GM20000 (cell line): ENCODE measurements around the gene ARID3A.

ENCODE experiments used
- DNase-seq: peaks from one replicate; pipeline ENCODE4 v3.0.0; 2012; ENCODE audit warnings: low spot score
- TF ChIP-seq, protein P1 (sequence below): IDR thresholded peaks from 2 replicates; pipeline ENCODE4 v1.5.1; 2012; ENCODE audit warnings: mild to moderate bottlenecking, control low read depth; ENCODE audit errors: extremely low read depth, missing control alignments

The ARID3A gene

DNA sequence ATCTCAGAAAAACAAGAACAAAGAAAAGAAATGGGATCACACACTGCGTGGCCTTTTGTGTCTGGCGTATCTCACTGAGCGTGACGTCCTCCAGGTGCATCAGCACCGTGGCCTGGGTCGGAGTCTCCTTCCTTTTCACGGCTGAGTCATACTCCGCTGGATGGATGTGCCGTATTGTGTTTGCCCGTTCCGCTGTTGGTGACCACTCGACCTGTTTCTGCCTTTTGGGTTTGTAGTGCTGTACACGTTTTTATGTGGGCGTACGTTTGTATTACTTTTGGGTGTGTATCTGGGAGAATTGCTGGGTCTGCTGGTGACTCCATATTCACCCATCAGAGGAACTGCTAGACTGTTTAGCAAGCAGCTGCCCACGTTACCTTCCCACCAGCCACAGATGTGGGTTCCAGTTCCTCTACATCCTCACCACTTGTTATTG is 11.4 kb downstream of the ARID3A start:
- DNase-seq: peak; percentile 69
- TF ChIP-seq, protein P1, sequence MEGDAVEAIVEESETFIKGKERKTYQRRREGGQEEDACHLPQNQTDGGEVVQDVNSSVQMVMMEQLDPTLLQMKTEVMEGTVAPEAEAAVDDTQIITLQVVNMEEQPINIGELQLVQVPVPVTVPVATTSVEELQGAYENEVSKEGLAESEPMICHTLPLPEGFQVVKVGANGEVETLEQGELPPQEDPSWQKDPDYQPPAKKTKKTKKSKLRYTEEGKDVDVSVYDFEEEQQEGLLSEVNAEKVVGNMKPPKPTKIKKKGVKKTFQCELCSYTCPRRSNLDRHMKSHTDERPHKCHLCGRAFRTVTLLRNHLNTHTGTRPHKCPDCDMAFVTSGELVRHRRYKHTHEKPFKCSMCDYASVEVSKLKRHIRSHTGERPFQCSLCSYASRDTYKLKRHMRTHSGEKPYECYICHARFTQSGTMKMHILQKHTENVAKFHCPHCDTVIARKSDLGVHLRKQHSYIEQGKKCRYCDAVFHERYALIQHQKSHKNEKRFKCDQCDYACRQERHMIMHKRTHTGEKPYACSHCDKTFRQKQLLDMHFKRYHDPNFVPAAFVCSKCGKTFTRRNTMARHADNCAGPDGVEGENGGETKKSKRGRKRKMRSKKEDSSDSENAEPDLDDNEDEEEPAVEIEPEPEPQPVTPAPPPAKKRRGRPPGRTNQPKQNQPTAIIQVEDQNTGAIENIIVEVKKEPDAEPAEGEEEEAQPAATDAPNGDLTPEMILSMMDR: no peak

DNA sequence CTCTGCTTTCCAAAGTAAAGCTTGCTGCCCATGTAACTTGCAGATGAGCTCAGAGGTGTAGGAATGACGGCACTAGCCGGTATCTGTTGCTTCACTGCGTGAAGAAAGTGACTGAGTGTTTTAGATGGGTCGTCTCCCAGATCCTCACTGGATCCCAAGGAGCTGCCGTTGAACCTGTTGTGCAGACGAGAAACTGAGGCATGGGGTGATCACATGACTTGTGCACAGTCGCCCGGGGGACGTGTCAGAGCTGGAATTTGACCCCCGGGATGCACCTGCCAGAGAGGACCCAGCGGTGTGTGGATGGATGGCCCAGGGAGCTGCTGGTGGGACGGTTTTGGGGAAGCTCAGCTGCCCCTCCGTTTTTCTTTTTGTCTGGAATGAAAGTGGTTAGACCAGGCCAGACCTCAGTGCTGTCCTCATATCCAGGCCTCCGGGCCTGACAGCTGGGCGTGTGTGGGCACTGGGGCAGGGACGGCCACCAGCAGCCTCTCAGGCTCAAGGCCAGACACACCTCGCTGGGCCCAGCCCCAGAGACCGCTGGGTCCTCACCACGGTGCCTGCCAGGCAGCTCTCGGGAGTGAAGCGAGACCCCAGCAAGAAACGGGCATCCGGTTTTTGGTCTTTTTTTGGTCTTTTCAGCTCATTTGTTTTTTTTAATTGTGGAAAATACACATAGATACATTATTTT is 12.5 kb downstream of the ARID3A start:
- TF ChIP-seq, protein P1: no peak
- DNase-seq: no peak

DNA sequence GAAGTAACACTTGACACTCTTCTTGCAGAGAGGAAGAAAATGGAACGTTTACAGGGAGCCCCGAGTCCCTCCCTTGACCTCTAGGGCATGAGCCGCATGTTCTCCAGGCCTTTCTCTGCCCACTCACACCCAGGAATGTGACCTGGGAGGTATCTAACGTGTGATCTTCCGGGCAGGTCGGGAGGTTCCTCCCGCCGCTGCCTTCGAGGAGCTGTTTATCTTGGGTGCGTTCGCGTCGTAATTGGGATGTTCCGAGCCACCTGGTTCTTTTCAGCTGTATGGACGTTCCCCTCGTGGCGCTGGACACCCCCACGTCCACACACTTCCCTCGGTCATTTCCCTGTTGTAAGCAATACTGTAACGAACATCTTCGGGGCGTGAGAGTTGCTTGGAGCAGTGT is 13.6 kb downstream of the ARID3A start:
- TF ChIP-seq, protein P1: no peak
- DNase-seq: no peak

DNA sequence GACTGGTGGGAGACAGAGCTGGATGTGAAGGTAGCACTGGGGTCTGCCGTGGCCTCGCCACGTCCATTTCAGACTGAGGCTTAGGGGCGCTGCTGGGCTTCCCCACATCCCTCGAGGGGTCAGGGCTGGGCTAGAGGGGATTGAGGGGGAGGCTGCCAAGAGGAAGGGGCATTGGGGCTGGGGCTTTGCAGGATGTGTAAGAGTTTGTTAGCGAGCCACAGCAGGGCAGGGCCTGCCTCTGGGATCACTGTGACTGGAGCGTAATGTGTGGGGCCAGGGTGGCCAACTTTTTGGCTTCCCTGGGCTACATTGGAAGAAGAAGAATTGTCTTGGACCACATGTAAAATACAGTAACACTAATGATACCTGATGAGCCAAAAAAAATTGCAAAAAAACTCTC is 14.1 kb downstream of the ARID3A start:
- TF ChIP-seq, protein P1: no peak
- DNase-seq: no peak

DNA sequence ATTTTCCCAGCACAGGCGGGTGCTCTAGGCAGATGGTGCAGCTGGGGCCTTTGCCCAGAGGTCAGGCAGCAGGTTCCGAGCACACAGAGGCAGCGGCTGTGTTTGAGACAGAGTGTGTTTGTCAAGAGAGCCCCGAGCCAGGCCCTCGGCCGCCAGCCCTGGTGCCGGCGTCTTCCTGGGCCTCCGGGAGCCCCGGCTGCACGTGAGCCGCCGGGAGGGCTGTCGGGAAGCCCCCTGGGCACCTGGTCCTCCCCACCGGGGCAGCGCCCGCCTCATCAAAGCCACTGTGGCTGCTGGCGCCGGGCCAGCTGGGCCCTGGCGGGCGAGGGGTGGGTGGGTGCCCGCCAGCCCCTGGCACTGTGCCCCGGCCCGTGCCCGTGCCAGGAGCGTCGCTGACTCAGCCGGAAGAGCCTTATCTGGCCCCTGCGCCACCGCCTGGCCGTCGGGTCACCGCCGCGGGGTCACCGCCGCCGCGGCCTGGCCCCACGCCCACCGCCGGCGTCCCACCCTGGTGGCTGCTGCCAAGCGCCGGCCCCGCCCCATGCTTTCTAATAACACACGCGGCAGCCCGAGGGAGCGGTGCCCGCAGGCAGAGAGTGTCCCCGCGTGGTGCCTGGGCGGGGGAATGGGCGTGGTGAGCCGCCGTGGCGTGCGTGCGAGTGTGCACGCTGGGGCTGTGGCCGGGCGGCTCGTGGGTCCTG is 14.9 kb downstream of the ARID3A start:
- DNase-seq: peak; percentile 64
- TF ChIP-seq, protein P1: no peak

DNA sequence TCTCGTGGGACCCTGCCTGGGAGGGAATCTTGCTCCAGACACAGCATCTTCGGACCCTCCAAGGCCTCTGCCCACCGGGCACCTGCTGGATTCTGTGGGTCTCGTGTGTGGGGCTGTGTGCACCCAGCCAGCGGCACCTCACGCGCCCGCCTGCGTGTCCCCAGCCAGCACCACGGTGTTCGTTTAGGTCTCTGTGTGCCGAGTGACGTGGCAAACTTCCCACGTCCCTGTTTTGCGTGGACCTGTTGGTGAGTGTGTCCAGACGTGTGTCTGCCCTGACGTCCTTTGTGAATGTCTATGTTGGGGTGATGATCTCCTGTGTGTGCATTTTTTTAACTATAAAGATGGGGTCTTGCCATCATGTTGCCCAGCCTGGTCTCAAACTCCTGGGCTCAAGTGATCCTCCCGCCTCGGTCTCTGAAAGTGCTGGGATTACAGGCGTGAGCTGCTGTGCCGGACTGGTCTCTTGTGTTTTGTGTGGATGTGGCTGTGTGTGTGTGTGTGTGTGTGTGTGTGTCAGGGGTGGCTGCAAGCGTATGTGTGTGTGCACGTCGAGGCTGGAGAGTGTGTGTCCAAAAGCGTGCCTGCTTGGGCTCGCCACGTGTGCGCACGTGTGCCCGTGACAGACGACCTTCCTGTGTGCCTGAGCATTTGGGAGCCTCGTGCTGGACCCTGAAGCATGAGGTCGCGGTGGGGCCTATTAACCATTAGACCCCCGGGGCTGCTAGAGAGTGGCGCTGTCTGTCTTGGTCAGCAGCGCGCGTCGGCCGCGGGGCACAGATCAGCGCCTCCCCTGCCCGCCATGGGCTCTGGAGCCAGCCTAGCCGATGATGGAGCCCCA is 15.7 kb downstream of the ARID3A start:
- TF ChIP-seq, protein P1: no peak
- no peak for DNase-seq

DNA sequence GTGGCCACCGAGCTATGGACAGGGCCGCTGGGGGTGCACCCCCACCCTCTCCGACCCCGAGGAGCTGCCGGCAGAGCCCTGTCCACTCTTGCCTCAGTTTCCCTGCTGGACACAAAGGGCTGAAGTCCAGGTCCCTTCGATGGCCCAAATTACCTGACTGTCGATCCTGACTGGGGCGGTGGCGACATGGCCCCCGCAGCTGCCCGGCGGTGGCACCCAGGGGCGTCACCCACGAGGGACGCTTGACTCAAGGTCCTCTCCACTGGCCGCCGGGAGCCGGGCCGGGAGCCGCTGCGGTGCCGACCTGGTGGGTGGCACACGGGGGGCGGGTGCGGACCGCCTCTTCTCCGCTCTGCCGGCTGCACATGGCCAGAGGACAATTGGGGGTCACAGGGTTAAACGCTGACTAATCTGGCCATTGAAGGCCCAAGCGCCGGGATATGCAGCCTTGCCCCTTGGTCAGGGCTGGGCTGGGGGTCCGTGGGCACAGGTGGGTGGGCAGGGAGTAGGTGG is 16.4 kb downstream of the ARID3A start:
- TF ChIP-seq, protein P1: no peak

More for the DNA sequence above, 16.4 kb downstream of the ARID3A start:
- no peak for DNase-seq
